ENCODE measurements around the gene LPP. TPM values are rescaled to one million over a fixed set of nuclear protein-coding genes. Genes with fewer than 3 reads are reported as not detected.
"Not testable (repeated sequence)": the region's sequence is repeated elsewhere in the genome, so short reads cannot be mapped to it uniquely, and the experiment has no call there.

Gene LPP
- total RNA-seq, 1 experiment from 2014 or later: 17.4 TPM

DNA sequence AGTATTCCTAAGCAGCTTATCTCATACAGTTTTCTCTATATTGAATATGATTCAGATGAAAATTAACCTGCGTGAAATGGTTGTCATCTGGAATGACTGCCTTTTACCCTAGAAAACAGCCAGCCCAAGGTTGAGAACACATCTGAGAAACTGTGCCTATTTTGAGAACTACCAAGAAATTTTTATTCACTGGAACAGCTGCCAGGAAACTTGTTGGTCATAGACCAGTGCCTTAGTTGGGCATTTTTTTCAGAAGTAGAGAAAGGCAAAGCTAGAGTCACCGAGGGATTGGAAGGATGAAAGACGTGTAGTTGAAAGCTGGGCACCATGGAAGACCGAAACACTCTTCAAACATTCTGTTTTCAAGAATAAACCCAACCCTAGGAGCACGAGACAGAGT lies 277.1 kb downstream of the LPP start:
- no peak for DNase-seq (ENCODE audit: low read depth)

DNA sequence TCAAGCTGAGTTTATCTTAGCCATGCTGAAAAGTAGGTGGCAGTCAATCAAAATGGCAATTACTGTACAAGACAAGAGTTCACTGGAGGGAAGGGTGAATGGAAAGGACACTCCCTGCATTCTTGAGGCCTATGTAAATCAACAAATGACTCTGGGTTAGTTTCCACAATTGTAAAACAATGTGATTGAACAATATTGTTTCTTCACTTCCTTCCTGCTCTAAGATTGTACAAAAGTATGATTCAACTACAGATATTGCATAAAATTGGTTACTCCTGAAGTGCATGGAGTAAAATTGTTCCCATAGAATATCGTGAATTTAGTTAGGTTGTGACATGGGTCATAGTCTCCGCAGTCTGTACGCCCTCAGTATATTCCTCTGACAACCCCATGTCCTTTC lies 277.6 kb downstream of the LPP start:
- peak; percentile 67 for DNase-seq (ENCODE audit: low read depth)

DNA sequence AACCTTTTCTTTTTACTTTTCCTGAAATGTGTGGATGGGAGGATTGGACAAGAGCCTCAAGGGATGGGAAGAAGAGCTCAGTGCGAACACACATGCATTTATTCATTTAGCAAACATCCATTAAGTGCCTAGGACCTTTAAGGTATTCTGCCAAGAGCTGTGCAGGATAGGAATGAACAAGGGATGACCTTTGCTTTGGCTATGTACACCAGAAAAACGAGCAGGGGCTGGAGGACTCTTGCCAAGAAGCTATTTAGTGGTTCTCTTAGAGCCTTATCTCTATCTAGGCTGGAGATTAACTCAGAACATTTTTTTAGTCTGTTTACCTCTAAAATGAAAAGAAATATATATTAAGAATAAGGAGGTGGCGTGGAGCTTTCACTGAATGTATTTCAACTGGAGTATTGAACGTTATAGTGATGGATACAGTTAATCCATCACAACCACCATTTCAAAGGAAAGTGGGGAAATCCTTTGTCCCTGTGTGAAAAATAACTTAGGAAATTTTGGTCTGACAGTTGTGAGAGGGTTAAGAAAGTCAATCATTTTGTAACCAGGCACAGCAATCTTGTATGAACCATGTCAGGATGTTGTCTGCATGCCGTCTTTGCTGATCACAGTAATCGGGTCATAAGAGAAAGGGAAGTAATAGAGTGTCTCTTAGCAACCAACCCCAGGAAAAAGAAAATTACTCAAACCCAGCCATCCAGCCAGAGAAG lies 279.0 kb downstream of the LPP start:
- no peak for DNase-seq (ENCODE audit: low read depth)

DNA sequence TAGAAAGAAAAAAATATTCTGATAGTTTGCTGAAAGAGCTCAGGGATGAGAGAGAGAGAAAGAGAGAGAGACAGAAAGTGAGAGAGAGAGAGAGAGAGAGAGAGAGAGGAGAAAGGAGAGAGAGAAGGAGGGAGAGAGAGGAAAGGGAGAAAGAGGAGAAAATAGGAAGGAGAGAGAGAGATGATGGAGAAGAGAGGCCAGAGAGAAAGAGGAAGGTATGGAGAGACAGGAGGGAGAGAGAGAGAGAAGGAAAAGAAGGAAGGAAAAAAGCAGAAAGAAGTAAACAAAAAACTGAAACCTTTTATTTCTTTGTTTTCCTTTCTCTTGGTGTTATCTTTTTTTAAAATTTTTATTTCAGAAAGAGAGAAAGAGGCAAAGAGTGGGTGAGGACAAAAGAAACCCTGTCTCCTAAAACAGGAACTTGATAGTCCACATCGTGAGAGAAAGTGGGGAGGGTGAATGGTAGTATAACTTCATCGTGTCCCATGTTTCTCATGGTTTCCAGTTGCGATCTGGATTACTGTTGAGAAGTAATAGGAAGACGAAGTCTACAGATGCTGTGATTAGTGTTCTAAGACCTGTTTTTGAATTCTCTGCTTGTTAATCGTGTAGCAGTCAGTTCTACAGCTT lies 279.7 kb downstream of the LPP start:
- no peak for DNase-seq (ENCODE audit: low read depth)

DNA sequence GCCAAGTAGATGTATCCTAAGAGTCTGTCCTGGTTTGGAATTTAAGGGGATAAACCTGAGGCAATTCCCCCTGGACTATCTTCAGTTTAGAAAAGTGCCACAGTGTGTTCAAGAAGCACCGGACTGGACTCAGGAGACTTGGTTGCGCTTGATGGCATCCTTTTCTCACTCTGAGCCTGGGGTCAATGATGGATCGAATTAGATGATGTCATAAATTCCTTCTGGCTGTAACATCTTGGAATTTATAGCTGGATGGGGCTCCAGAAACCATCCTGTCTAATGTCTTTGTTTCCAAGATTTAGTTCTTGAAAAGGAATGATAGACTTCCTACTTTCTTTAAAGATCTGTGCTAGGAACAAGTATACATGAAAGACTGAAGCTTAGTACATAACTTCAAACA lies 280.6 kb downstream of the LPP start:
- no peak for DNase-seq (ENCODE audit: low read depth)

DNA sequence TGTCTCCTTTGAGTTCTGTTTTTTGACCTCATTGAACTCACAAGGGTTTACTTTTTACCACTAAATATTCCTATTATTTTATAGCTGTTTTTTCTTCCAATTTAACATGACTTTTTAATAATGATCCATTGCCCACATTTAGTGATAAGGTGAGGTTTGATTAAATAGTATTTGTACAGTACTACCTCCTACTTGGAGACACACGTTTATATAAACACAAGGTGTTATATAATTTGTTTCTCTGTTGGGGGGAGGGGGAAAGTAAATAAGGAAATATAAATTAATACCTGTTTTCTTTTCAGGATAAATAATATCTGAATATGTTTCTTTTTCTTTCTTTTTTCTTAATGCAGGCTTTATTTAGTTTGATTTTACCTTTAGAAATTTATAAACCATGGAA lies 281.3 kb downstream of the LPP start:
- no peak for DNase-seq (ENCODE audit: low read depth)

DNA sequence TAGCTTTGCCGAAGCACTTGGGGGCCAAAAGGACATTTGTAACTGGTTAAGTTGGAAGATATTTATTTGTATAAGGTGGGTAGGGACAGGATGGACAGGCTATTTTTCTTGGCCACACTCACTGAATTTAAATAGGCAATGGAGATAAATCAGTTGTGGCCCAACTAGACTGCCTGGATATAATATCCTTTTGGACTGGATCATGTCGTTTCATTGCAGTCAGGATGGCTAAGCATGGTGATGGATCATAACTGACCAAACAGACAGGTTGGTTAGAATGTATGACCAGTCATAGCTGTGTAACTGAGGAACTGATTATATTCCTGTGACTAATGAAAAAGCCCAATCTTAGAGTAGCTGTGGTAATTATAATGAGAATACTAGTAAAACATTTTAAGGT lies 284.0 kb downstream of the LPP start:
- DNase-seq (ENCODE audit: low read depth): peak; percentile 17

DNA sequence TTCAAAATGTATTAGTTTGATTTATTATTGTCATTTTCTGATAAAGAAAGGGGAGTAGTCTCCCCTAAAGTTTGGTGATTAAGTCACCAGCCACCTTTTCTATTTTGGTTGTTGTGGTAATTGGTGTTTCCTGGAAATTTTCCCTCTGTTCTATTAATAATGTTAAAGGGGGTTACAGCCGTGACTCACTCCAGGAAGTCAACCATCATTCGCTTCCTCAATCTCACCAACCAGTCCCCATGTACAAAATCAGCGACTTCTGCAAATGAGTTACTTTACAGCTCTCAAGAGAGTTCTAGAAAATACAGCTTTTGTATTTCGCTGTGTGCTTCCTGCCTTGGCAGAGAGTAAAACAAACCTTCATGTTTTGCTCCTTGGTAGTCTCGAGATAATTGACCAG lies 285.1 kb downstream of the LPP start:
- peak; percentile 43 for DNase-seq (ENCODE audit: low read depth)

DNA sequence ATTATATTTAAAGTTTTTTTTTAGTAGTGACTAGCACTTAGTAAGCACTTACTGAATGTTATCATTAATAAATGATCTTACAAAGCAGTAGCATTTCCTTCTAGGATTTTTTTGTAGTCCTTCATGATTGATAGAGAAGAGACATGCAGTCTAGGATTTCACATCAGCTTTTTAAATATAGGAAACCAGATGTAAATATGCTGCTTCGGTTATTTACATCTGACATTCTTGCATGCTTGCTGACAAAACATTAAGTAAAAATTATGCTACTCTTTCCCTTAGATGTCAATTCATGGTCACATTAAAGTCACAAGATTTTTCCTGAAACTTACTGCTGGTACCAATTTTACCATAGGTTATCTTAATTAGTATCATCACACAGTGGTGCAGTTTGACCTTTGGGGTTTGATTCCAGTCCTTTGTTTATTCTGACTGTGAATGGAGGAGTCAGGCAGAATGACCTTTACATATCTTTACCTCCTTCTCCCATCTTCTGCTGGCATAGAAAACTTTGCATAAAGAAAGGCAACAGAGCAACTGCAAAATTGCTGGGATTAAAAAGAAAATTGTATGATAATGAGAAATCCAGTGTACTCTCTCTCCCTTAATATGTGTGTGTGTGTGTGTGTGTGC lies 286.5 kb downstream of the LPP start:
- DNase-seq (ENCODE audit: low read depth): no peak

DNA sequence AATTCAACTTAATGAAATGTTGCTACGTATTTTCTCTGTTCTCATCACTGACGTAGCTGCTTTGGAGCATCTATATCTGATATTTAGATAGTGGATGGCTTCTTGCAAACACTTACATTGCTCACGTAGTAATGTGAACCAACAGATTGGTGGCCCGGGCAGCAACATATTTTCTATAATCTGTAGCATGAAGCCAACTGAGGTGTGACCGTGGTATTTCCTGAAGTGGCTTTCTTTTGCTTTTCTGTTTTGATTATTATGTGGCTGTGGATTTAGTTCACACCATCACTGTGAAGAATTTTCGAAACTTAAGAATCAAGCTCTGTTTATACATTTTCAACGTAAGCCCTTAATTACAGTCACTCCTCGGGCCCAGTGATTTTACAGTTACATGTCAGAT lies 288.5 kb downstream of the LPP start:
- no peak for DNase-seq (ENCODE audit: low read depth)

DNA sequence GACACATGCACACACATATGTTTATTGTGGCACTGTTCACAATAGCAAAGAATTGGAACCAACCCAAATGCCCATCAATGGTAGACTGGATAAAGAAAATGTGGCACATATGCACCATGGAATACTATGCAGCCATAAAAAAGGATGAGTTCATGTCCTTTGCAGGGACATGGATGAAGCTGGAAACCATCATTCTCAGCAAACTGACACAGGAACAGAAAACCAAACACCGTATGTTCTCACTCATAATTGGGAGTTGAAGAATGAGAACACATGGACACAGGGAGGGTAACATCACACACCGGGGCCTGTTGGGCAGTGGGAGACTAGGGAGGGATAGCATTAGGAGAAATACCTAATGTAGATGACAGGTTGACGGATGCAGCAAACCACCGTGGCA lies 291.2 kb downstream of the LPP start:
- not testable (repeated sequence) for DNase-seq (ENCODE audit: low read depth)

DNA sequence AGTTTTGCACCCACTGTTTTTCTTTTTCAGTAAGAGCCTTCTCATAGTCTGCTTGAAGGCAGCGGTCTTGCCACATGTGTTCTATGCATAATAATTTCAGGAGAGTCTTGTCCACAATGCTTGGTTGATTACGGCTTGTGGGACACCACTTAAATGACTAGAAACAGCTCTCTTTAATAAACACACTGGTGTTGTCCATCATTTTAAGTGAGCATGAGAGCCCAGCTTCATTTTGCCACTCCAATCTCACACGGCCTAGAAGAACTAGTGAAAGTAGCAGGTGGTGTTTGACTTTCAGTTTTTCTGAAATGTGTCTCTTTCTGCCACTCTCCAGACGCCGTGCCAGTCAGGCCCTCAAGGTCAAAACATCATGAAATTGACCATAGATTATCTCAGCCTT lies 292.1 kb downstream of the LPP start:
- no peak for DNase-seq (ENCODE audit: low read depth)

DNA sequence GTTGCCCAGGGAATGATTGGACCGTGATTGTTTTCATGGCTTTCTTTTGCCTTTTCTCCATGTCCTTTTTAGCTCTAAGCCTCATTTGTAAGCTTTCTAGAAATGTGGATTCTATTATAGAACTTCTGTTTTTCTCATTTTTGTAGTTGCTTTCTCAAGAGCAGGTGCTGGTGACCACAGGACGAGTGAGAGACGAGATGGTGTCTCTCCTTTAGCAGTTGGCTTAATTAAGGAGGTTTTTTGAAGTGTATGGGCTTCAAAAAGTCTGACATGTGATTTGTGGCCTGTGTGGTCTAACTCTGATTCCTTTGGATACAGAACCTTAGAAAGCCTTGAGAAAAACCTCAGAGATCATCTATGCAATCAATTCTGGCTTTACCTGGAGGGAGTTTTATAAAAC lies 292.8 kb downstream of the LPP start:
- DNase-seq (ENCODE audit: low read depth): no peak

DNA sequence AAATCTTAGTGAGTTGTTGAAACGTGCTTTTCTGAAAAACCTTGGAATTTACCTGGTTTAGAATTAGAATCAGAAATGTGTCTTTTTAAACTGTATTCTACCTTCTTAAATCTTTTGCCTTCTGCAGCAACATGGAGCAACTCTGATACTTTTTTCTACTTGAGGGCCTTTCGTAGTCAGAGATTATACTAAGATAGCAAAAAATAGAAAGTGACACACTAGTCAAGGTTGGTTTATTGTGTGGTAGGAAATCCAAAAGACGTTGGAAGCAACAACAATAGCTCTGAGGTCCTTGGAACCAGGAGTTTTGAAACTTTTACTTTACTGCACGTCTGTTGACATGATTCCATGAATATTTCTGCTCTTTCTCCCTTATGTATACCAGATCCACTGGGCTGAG lies 294.9 kb downstream of the LPP start:
- no peak for DNase-seq (ENCODE audit: low read depth)

DNA sequence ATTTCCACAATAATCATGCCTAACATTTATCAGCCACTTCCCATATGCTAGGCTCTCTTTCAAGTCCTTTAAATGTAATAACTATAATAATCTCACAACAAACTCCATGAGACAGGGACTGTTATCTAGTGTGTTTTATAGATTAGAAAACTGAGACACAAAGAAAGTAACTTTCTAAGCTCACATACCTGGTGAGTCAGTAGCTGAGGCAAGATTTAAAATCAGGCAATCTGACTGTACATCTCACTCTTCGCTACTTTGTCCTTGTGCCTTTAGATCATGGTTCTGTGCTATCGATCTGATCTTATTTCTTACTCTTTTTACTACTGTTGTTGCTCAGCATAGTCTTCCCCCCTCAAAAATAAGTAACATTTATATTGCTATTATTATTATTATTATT lies 295.5 kb downstream of the LPP start:
- DNase-seq (ENCODE audit: low read depth): no peak

DNA sequence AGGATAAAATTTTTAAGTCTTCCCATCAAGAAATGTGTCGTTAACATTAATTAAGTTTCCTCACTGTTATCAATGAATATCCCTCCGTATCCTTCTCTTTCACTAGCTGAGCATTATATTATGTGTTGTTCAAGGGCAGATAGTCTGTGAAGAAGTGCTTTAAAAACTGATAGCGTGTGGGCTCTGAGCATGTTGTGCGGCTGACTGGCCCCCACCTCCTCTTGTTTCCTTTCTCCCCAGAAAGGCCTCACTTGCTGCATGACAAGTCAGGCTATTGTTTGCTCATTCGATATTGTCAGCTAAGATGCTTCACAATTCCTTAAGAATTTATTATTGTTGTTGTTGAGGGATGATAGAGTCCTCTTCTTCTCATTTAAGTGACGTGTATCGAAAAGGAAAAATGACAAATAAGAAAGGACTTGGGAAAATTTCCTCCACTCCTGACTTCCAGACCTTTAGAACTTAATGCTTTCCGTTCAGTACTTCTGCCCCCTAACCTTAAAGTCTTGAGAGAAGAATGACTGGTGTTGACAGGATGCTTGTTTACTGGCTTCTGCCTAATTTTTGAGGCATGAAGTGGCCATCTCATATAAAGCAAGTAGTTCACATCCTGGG lies 298.3 kb downstream of the LPP start:
- no peak for DNase-seq (ENCODE audit: low read depth)

DNA sequence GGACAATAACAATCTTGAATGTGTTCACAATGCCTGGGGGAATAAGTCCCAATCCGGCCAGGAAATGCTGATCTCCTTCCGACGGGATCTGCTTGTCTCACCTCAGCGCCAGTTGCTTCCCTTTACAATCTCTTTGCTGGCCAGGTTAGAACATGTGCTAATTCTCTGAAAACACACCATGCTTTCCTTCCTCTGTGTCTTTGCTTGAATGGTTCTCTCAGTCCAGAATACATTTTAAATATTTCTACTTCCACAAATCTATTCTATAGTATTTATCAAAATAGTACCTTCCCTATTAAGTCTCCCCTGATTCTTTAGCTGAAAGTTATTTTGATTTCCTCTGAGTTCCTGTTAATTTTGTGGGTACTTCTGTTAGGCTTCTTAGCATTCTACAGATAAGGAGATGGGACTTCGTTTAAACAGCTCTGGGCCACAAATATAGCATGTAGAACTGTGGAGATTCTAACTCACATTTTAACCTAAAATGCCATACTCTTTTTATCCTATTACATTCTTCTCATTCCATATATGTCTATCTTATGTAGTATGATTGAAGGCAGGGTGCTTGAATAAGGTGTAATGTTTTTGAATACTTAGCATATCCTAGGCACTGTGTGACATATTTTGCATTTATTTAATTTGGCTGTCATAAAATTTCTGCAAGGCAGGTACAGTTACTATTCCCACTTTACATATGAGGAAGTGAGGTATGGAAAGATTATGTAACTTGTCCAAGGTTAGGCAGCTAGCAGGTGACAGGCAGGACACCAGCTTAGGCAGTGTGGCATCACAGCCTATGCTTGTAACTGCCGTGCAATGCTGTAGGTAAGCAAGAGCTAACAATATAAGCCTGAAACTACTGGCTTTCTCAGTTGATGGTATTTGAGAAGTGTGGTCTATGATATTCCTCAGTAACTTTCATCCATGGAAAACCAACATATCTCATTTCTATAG lies 299.8 kb downstream of the LPP start:
- no peak for DNase-seq (ENCODE audit: low read depth)

DNA sequence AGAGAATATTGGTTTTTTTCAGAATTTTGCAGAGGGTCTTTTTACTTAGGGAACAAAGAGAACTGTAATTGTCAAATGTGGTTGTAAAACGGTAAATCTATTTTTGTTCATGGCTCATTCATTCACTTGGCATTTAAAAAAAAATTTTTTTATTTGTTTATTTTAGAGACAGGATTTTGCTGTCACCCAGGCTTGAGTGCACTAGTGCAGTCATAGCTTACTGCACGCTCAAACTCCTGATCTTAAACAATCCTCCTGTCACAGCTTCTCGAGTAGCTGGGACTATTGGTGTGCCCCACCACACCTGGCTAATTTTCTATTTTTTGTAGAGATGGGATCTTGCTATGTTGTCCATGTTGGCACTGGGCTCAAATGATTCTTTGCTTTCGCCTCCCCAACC lies 301.8 kb downstream of the LPP start:
- DNase-seq (ENCODE audit: low read depth): no peak

DNA sequence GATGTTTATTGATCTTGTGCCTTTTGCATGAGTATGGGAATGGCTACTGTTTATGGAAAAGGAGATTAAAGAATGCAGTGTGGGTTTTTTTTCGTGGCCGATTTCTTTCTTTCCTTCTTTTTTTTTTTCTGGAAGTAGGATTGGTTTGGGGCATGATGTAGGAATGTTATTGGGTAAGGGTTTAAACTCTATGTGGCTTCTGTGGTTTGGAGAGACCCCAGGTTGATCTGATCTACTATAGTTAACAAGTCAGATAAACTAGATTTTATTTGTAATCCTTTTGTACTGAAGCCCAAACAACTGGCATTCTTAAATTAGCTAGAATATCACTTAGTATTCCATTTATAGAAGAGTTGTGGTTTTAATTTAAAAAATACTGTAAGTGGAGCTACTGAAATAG lies 304.8 kb downstream of the LPP start:
- DNase-seq (ENCODE audit: low read depth): no peak

DNA sequence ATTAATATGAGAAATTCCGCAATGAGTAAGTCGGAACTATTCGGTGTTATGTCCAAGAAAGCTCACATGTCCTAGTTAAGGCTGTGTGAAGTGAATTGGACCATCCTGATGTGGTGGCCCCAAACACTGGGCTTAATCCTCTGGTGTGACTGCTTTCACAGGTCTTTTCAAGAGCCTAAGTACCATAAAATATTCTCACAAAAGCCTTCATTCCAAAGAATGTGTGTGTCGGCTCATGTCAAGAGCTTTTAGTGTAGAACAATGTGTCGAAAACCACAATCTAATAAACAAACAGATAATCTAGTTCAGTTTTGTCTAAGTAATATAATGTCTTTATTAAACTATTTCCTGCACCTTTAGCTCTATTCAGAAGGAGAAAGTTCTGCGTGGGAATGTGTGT lies 311.4 kb downstream of the LPP start:
- DNase-seq (ENCODE audit: low read depth): no peak

DNA sequence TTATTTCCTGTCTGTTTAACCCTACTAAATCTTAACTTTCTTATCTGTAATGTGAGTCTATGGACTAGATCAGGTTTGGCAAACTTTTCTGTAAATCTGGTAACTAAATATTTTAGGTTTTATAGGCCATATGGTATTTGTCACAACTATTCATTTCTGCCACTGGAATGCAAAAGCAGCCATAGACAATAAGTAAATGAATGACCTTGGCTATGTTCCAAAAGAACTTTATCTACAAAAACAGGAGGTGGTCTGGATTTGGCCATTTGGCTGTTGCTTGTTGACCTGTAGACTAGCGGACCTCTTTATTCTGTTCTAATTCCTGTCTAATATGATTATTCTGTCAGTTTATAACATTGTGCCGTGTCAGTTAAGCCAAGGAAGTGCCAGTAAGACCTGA lies 314.2 kb downstream of the LPP start:
- DNase-seq (ENCODE audit: low read depth): no peak
